HepG2 (cell line): ENCODE data around the gene RGL1. TPM values are rescaled to one million over a fixed set of nuclear protein-coding genes. Genes with fewer than 3 reads are reported as not detected.

Experiments used
- FOXA3 ChIP-seq: IDR thresholded peaks from 2 replicates; pipeline ENCODE4 v1.6.1; 2016; ENCODE audit warnings: missing genetic modification reagents, missing compliant biosample characterization
- FOXO1 ChIP-seq: sonication (generic); formaldehyde crosslinking; IDR thresholded peaks from 2 replicates; pipeline ENCODE4 v1.4.0; 2020; ENCODE audit warnings: missing genetic modification reagents
- HNF4A ChIP-seq: sonication (generic); formaldehyde crosslinking; IDR thresholded peaks from 2 replicates; pipeline ENCODE4 v1.4.0; 2020; ENCODE audit warnings: missing genetic modification reagents
- HOXA3 ChIP-seq: sonication (generic); formaldehyde crosslinking; IDR thresholded peaks from 2 replicates; pipeline ENCODE4 v1.5.0; 2020; ENCODE audit warnings: missing genetic modification reagents
- KDM5B ChIP-seq: sonication (generic); formaldehyde crosslinking; IDR thresholded peaks from 2 replicates; pipeline ENCODE4 v1.4.0; 2020; ENCODE audit warnings: missing genetic modification reagents, mild to moderate bottlenecking, borderline replicate concordance
- MTA1 ChIP-seq: sonication (generic); formaldehyde crosslinking; IDR thresholded peaks from 2 replicates; pipeline ENCODE4 v1.4.0; 2020; ENCODE audit warnings: missing genetic modification reagents, mild to moderate bottlenecking, borderline replicate concordance
- SRSF9 ChIP-seq: fragments of 200-400 bp; formaldehyde crosslinking; IDR thresholded peaks from 2 replicates; pipeline ENCODE4 v1.6.1; 2018; ENCODE audit warnings: borderline replicate concordance, mild to moderate bottlenecking, low read depth, low read length; ENCODE audit not compliant: insufficient read depth, poor library complexity, severe bottlenecking
- ZFP36L1 ChIP-seq: sonication (generic); formaldehyde crosslinking; IDR thresholded peaks from 2 replicates; pipeline ENCODE4 v1.8.0; 2022; ENCODE audit warnings: mild to moderate bottlenecking, missing genetic modification reagents, moderate library complexity
- ZKSCAN8 ChIP-seq: IDR thresholded peaks from 2 replicates; pipeline ENCODE4 v1.6.1; 2016; ENCODE audit warnings: borderline replicate concordance, missing genetic modification reagents, missing compliant biosample characterization
- ZNF3 ChIP-seq: IDR thresholded peaks from 2 replicates; pipeline ENCODE4 v1.7.0; 2017; ENCODE audit warnings: inconsistent platforms
- ZNF7 ChIP-seq: IDR thresholded peaks from 2 replicates; pipeline ENCODE4 v1.6.1; 2016; ENCODE audit warnings: missing biosample characterization, missing genetic modification reagents
- ZNF790 ChIP-seq: sonication (generic); formaldehyde crosslinking; IDR thresholded peaks from 2 replicates; pipeline ENCODE4 v1.8.0; 2022; ENCODE audit warnings: missing genetic modification reagents, mild to moderate bottlenecking, borderline replicate concordance
- polyA plus RNA-seq, 8 experiments: library from polyadenylated mRNA; depleted of rRNA in 3 of 8; stranded (reverse) in 7 of 8; unstranded in 1 of 8; fragments of >200 nt; fragmentation: Illumina TruSeq in 4 of 8; extraction: Trizol in 4 of 8; gene quantifications; 2 replicates each; pipeline versions ENCODE4 v1.2.1 to v1.2.3, GENCODE V29; 2011 to 2016; ENCODE audit warnings: low read depth in 4 of 8, missing spikeins in 1 of 8, mixed read lengths in 1 of 8; ENCODE audit not compliant: insufficient read depth in 1 of 8
- total RNA-seq, 5 experiments: library from RNA; depleted of rRNA; stranded (reverse); fragments of >200 nt; fragmentation: Illumina TruSeq; extraction: Trizol; gene quantifications; 2 replicates each; pipeline ENCODE4 v1.2.3, GENCODE V29; 2016; ENCODE audit warnings: low read depth in 1 of 5
- TF ChIP-seq, protein P1 (sequence below): sonication (generic); formaldehyde crosslinking; IDR thresholded peaks from 2 replicates; pipeline ENCODE4 v1.5.0; 2020; ENCODE audit warnings: mild to moderate bottlenecking, missing genetic modification reagents
- TF ChIP-seq, protein P2 (sequence below), 2 experiments: IDR thresholded peaks; 2 replicates each; pipeline ENCODE4 v1.6.1; 2011 to 2012; ENCODE audit warnings: low read length in 2 of 2, borderline replicate concordance in 1 of 2, low read depth in 1 of 2, mild to moderate bottlenecking in 1 of 2, moderate library complexity in 1 of 2
- TF ChIP-seq, protein P3 (sequence below): sonication (generic); formaldehyde crosslinking; IDR thresholded peaks from 2 replicates; pipeline ENCODE4 v1.5.0; 2020; ENCODE audit warnings: missing genetic modification reagents, mild to moderate bottlenecking, borderline replicate concordance
- TF ChIP-seq, protein P4 (sequence below): IDR thresholded peaks from 2 replicates; pipeline ENCODE4 v1.4.0; 2020; ENCODE audit warnings: mild to moderate bottlenecking, missing genetic modification reagents

The RGL1 gene
- total and polyA plus RNA-seq, 2 of the 13 experiments (the other 11 are each of a cell fraction or from before 2014, with no cell fraction given), result 3.5 to 4.7 TPM

DNA sequence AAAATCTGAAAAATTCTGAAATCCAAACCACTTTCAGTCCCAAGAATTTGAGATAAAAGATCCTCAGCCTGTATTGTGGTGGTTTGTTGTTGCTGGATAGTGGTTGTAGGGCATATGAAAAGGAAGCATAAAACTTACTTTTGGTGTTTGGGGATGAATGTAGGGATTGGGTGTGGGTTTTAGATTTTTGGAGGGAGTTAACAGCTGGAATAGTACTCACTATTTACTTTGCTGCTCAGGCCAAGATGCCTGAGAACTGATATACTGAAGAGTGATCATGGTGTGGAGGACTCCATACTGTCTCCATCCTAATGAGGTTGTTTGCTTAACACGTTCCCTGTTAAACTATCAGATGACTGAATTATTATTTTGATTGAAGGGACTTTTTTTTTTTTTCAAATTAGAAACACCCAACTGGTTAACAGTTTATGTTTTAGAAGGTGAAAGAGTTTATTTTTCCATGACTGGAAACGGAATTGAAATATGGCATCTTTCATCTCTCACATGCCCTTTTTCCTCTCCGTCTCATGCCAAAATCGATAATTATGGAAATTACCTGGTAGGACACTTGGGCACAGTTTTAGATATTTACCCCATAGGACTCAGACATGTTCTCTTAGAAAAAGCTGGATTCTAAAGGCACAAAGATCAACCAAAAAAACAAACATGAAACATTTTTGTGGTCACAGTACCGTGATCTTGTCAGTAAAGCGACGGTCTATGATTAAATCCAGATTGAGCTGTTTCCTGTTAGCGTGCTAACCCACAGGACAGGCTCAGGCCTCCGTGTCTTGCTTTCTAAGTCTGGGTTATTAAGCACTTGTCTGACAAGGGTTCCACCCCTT is 37.3 kb downstream of the RGL1 start (continued):
- TF ChIP-seq, protein P1, sequence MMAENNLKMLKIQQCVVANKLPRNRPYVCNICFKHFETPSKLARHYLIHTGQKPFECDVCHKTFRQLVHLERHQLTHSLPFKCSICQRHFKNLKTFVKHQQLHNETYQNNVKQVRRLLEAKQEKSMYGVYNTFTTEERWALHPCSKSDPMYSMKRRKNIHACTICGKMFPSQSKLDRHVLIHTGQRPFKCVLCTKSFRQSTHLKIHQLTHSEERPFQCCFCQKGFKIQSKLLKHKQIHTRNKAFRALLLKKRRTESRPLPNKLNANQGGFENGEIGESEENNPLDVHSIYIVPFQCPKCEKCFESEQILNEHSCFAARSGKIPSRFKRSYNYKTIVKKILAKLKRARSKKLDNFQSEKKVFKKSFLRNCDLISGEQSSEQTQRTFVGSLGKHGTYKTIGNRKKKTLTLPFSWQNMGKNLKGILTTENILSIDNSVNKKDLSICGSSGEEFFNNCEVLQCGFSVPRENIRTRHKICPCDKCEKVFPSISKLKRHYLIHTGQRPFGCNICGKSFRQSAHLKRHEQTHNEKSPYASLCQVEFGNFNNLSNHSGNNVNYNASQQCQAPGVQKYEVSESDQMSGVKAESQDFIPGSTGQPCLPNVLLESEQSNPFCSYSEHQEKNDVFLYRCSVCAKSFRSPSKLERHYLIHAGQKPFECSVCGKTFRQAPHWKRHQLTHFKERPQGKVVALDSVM (CRISPR knock-in tag), result no peak
- no peak for TF ChIP-seq MTA1 (CRISPR knock-in tag)
- TF ChIP-seq, protein P2, sequence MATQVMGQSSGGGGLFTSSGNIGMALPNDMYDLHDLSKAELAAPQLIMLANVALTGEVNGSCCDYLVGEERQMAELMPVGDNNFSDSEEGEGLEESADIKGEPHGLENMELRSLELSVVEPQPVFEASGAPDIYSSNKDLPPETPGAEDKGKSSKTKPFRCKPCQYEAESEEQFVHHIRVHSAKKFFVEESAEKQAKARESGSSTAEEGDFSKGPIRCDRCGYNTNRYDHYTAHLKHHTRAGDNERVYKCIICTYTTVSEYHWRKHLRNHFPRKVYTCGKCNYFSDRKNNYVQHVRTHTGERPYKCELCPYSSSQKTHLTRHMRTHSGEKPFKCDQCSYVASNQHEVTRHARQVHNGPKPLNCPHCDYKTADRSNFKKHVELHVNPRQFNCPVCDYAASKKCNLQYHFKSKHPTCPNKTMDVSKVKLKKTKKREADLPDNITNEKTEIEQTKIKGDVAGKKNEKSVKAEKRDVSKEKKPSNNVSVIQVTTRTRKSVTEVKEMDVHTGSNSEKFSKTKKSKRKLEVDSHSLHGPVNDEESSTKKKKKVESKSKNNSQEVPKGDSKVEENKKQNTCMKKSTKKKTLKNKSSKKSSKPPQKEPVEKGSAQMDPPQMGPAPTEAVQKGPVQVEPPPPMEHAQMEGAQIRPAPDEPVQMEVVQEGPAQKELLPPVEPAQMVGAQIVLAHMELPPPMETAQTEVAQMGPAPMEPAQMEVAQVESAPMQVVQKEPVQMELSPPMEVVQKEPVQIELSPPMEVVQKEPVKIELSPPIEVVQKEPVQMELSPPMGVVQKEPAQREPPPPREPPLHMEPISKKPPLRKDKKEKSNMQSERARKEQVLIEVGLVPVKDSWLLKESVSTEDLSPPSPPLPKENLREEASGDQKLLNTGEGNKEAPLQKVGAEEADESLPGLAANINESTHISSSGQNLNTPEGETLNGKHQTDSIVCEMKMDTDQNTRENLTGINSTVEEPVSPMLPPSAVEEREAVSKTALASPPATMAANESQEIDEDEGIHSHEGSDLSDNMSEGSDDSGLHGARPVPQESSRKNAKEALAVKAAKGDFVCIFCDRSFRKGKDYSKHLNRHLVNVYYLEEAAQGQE (IDR thresholded peaks at IDR 0.05; ENCODE audit: borderline replicate concordance in 1 of 2, low read depth in 1 of 2, low read length in 2 of 2), result no peak
- peak; percentile 76 for TF ChIP-seq HNF4A (CRISPR knock-in tag)
- TF ChIP-seq, protein P3, sequence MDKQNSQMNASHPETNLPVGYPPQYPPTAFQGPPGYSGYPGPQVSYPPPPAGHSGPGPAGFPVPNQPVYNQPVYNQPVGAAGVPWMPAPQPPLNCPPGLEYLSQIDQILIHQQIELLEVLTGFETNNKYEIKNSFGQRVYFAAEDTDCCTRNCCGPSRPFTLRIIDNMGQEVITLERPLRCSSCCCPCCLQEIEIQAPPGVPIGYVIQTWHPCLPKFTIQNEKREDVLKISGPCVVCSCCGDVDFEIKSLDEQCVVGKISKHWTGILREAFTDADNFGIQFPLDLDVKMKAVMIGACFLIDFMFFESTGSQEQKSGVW, result no peak
- TF ChIP-seq ZFP36L1 (CRISPR knock-in tag), result no peak
- no peak for TF ChIP-seq ZKSCAN8
- TF ChIP-seq KDM5B (CRISPR knock-in tag), result no peak
- TF ChIP-seq FOXA3 (CRISPR knock-in tag), result peak; percentile 71
- no peak for TF ChIP-seq HOXA3 (CRISPR knock-in tag)
- TF ChIP-seq FOXO1 (CRISPR knock-in tag), result peak; percentile 22; the same call in 1 of the 2 replicates
- no peak for TF ChIP-seq SRSF9
- TF ChIP-seq ZNF790 (CRISPR knock-in tag), result no peak
- TF ChIP-seq, protein P4, sequence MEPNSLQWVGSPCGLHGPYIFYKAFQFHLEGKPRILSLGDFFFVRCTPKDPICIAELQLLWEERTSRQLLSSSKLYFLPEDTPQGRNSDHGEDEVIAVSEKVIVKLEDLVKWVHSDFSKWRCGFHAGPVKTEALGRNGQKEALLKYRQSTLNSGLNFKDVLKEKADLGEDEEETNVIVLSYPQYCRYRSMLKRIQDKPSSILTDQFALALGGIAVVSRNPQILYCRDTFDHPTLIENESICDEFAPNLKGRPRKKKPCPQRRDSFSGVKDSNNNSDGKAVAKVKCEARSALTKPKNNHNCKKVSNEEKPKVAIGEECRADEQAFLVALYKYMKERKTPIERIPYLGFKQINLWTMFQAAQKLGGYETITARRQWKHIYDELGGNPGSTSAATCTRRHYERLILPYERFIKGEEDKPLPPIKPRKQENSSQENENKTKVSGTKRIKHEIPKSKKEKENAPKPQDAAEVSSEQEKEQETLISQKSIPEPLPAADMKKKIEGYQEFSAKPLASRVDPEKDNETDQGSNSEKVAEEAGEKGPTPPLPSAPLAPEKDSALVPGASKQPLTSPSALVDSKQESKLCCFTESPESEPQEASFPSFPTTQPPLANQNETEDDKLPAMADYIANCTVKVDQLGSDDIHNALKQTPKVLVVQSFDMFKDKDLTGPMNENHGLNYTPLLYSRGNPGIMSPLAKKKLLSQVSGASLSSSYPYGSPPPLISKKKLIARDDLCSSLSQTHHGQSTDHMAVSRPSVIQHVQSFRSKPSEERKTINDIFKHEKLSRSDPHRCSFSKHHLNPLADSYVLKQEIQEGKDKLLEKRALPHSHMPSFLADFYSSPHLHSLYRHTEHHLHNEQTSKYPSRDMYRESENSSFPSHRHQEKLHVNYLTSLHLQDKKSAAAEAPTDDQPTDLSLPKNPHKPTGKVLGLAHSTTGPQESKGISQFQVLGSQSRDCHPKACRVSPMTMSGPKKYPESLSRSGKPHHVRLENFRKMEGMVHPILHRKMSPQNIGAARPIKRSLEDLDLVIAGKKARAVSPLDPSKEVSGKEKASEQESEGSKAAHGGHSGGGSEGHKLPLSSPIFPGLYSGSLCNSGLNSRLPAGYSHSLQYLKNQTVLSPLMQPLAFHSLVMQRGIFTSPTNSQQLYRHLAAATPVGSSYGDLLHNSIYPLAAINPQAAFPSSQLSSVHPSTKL (CRISPR knock-in tag), result peak; percentile 85
- TF ChIP-seq ZNF3 (CRISPR knock-in tag), result no peak
- TF ChIP-seq ZNF7 (CRISPR knock-in tag), result no peak
